CD8-positive, alpha-beta memory T cell (primary cell): ENCODE measurements around the gene CCDC88C. TPM values are rescaled to one million over a fixed set of nuclear protein-coding genes. Genes with fewer than 3 reads are reported as not detected.
A peak's percentile ranks its signal among the peaks of the same experiment; 100 is the strongest.

Experiments used
- CTCF ChIA-PET: fragments of 350-600 bp; sonication (Branson Sonifier 250); formaldehyde crosslinking; loops from one replicate; lab custom pipeline; 2021; ENCODE audit warnings: antibody characterized with exemption; lab: Charles Lee
- POLR2A ChIA-PET: fragments of 350-600 bp; sonication (Branson Sonifier 250); formaldehyde crosslinking; loops from one replicate; lab custom pipeline; 2021; ENCODE audit warnings: antibody characterized with exemption; lab: Charles Lee
- DNase-seq, 5 donors: peaks; one replicate each; pipeline versions ENCODE4 v3.0.0 to v3.0.0-alpha.2; 2020 to 2022; ENCODE audit warnings: mixed read lengths in 1 of 5
- H3K27ac ChIP-seq: one replicate; pipeline ENCODE4 v1.7.0; 2013; ENCODE audit warnings: low read depth, mild to moderate bottlenecking, low read length, moderate library complexity
- H3K27me3 ChIP-seq: 2 replicates; pipeline ENCODE4 v1.7.0; 2013; ENCODE audit warnings: low read length, mild to moderate bottlenecking; ENCODE audit not compliant: insufficient read depth, poor library complexity, severe bottlenecking
- H3K36me3 ChIP-seq: 2 replicates; pipeline ENCODE4 v1.7.0; 2013; ENCODE audit warnings: mild to moderate bottlenecking, low read length, moderate library complexity; ENCODE audit not compliant: insufficient read depth
- H3K4me1 ChIP-seq: 2 replicates; pipeline ENCODE4 v1.7.0; 2013; ENCODE audit warnings: mild to moderate bottlenecking, low read length, moderate library complexity; ENCODE audit not compliant: insufficient read depth
- H3K4me3 ChIP-seq: 2 replicates; pipeline ENCODE4 v1.7.0; 2013; ENCODE audit warnings: mild to moderate bottlenecking, low read length
- H3K9me3 ChIP-seq: 2 replicates; pipeline ENCODE4 v1.7.0; 2013; ENCODE audit warnings: mild to moderate bottlenecking, low read length
- H3K27ac Mint-ChIP-seq, 8 donors: one replicate each; pipeline ENCODE4 v1.8.0; 2020 to 2021; ENCODE audit warnings: mixed read lengths in 8 of 8, mild to moderate bottlenecking in 6 of 8, inconsistent platforms in 3 of 8, moderate library complexity in 3 of 8
- H3K27me3 Mint-ChIP-seq, 2 donors: one replicate each; pipeline ENCODE4 v1.8.0; 2020 to 2021; ENCODE audit warnings: mixed read lengths in 2 of 2, mild to moderate bottlenecking in 1 of 2, moderate library complexity in 1 of 2
- H3K36me3 Mint-ChIP-seq, 3 donors: one replicate each; pipeline ENCODE4 v1.8.0; 2020 to 2021; ENCODE audit warnings: mixed read lengths in 3 of 3, inconsistent platforms in 1 of 3, mild to moderate bottlenecking in 1 of 3
- H3K4me1 Mint-ChIP-seq, 3 donors: one replicate each; pipeline ENCODE4 v1.8.0; 2020 to 2021; ENCODE audit warnings: mixed read lengths in 3 of 3, inconsistent platforms in 1 of 3, mild to moderate bottlenecking in 1 of 3
- H3K4me3 Mint-ChIP-seq, 7 donors: one replicate each; pipeline ENCODE4 v1.8.0; 2020 to 2021; ENCODE audit warnings: mixed read lengths in 7 of 7, mild to moderate bottlenecking in 6 of 7, moderate library complexity in 4 of 7, inconsistent platforms in 2 of 7
- H3K9me3 Mint-ChIP-seq, 5 donors: one replicate each; pipeline ENCODE4 v1.8.0; 2020 to 2022; ENCODE audit warnings: mixed read lengths in 5 of 5, mild to moderate bottlenecking in 3 of 5, moderate library complexity in 2 of 5, inconsistent platforms in 1 of 5
- polyA plus RNA-seq: library from polyadenylated mRNA; unstranded; fragments of 300-500 nt; fragmentation: Illumina TruSeq; gene quantifications from one replicate; pipeline ENCODE4 v1.2.3, GENCODE V29; 2021
- total RNA-seq, 2 experiments: library from RNA; stranded (reverse); gene quantifications; one replicate each; pipeline ENCODE4 v1.2.3, GENCODE V29; 2021

The CCDC88C gene
- total and polyA plus RNA-seq, 3 experiments from 2014 or later, result 42.3 to 74.1 (median 71.7) TPM

DNA sequence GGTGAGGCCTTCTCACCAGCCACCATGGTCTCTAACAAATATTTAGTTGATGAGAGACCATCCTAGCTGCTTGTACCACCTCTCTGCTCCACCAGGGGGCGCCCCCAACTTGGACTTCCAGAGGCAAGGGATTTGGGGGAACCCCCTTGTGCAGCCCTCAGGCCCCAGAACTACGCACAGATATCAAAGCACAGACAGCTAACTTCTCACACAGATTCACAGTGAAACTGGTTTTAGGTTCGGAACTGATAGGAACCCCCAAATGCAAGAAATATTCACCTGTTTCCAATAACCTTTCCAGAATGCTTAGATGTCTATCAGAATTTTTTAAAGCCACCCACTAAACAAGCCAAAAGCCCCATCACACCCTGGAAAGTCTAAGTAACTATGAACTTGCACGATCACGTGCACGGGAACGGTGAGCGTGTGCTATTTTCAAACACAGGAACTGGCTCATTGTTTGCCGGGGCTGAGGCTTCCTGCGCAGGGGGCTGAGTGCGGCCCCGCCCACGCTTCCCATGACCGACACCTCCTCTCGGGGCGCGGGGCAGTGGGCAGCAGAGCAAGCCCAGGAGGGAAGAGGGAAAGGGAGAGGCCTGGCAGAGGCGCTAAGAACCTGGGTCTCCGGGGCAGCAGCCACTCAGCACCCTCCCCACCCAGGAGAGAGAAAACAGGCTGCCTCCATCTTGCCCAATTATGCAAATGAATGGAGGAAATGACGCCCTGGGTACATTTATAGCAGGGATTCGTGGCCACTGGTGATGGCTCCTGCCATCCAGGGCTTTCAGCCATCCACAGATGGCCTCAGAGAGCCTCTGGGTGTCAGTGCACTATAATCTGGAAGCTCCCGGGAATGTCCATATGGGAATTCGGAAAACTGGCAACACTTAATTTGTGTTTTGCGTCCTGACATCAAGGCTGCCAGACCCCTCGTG, 93.7 kb downstream of the CCDC88C start:
- peak overlapping the region; percentile 83 for H3K27ac ChIP-seq
- peaks cover 94% of the 10 kb centered on the region for H3K4me1 ChIP-seq
- H3K4me1 Mint-ChIP-seq, result peaks cover 67 to 87% (median 86%) of the 10 kb centered on the region in 3 donors
- H3K9me3 Mint-ChIP-seq, result no peaks in the 10 kb centered on the region
- ChIA-PET CTCF (interaction anchor here (0.7 to 5.3 kb wide), 35 partner anchors 8 to 151 kb away, joined by 3 to 109 read pairs (median 6); partner anchors contain the start of gene CCDC88C), POLR2A (interaction anchor here (0.6 to 4.0 kb wide), 15 partner anchors 8 to 647 kb away, joined by 3 to 21 read pairs (median 4); partner anchors contain the start of gene CCDC88C)
- H3K36me3 Mint-ChIP-seq, result peaks cover 0 to 97% (median 7%) of the 10 kb centered on the region in 3 donors
- H3K36me3 ChIP-seq, result peaks cover 63% of the 10 kb centered on the region
- DNase-seq, result peak; percentile 86 to 94 (median 91)
- H3K27me3 Mint-ChIP-seq, result peaks cover 0 to 2% of the 10 kb centered on the region in 2 donors
- H3K9me3 ChIP-seq, result no peaks in the 10 kb centered on the region
- peak overlapping the region; percentile 32 for H3K4me3 ChIP-seq
- H3K4me3 Mint-ChIP-seq, result peak overlapping the region; percentile 60 to 92 (median 82)
- no peaks in the 10 kb centered on the region for H3K27me3 ChIP-seq
- H3K27ac Mint-ChIP-seq, result peak overlapping the region; percentile 97 to 99 (median 98)

DNA sequence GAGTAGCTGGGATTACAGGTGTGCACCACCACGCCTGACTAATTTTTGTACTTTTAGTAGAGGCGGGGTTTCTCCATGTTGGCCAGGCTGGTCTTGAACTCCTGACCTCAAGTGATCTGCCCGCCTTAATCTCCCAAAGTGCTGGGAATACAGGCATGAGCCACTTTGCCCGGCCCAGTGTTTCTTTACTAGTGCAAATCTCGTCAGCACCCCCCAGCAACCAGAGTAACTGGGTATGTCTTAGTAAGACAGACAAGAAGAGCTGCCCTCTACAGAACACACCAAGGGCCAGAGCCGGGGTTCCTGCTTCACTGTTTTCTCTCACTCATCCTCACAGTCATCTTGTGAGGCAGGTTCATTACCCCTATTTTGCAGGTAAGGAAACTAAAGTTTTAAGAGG, 94.6 kb downstream of the CCDC88C start:
- DNase-seq, result peak in 1 of 5 donors; percentile 33
- Histone ChIP-seq H3K4me1 (peaks cover 95% of the 10 kb centered on the region), H3K4me3 (peak overlapping the region; percentile 11), H3K27ac (peak overlapping the region; percentile 83), H3K9me3 (no peaks in the 10 kb centered on the region), H3K36me3 (peaks cover 64% of the 10 kb centered on the region), H3K27me3 (no peaks in the 10 kb centered on the region)
- H3K27ac Mint-ChIP-seq, result peak overlapping the region; percentile 97 to 99 (median 98)
- H3K36me3 Mint-ChIP-seq, result peaks cover 3 to 95% (median 7%) of the 10 kb centered on the region in 3 donors
- CTCF ChIA-PET, result interaction anchor here (0.8 to 5.3 kb wide), 29 partner anchors 8 to 181 kb away, joined by 3 to 109 read pairs (median 6); partner anchors contain the start of gene CCDC88C
- peaks cover 0 to 6% of the 10 kb centered on the region in 2 donors for H3K27me3 Mint-ChIP-seq
- no peaks in the 10 kb centered on the region for H3K9me3 Mint-ChIP-seq
- H3K4me3 Mint-ChIP-seq, result peak overlapping the region; percentile 60 to 92 (median 82)
- H3K4me1 Mint-ChIP-seq, result peaks cover 72 to 86% (median 85%) of the 10 kb centered on the region in 3 donors
- POLR2A ChIA-PET, result interaction anchor here (0.6 to 4.0 kb wide), 13 partner anchors 27 to 648 kb away, joined by 3 to 21 read pairs (median 3); partner anchors contain the start of gene CCDC88C

DNA sequence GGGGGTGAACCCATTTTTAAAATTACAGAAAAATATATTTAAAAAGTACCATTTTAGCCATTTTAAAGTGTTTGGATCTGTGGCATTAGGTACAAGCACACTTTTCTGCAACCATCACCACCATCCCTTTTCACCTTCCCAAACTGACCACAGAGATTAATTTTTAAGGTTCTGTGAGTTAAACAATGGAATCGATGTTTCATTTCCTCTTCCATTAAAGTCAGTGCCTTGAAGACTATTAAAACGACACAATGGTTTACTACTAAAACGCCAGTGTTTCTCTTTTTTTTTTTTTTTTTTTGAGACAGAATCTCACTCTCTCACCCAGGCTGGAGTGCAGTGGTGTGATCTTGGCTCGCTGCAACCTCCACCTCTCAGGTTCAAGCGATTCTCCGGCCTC, 95.0 kb downstream of the CCDC88C start:
- no peak for DNase-seq
- Histone ChIP-seq H3K36me3 (peaks cover 61% of the 10 kb centered on the region), H3K27ac (no peak overlapping the region), H3K4me3 (no peak overlapping the region), H3K27me3 (no peaks in the 10 kb centered on the region), H3K4me1 (peaks cover 95% of the 10 kb centered on the region), H3K9me3 (no peaks in the 10 kb centered on the region)
- H3K4me1 Mint-ChIP-seq, result peaks cover 72 to 86% (median 85%) of the 10 kb centered on the region in 3 donors
- no peak overlapping the region for H3K4me3 Mint-ChIP-seq
- peak overlapping the region; percentile 97 to 99 (median 98) for H3K27ac Mint-ChIP-seq
- H3K27me3 Mint-ChIP-seq, result peaks cover 0 to 10% of the 10 kb centered on the region in 2 donors
- ChIA-PET POLR2A (interaction anchor here (1.4 to 4.0 kb wide), 2 partner anchors 50 to 96 kb away, joined by 6 to 21 read pairs; partner anchors contain the start of gene CCDC88C), CTCF (interaction anchor here (0.8 to 5.3 kb wide), 14 partner anchors 13 to 181 kb away, joined by 3 to 109 read pairs (median 12); partner anchors contain the start of gene CCDC88C)
- H3K9me3 Mint-ChIP-seq, result no peaks in the 10 kb centered on the region
- H3K36me3 Mint-ChIP-seq, result peaks cover 5 to 95% (median 8%) of the 10 kb centered on the region in 3 donors

DNA sequence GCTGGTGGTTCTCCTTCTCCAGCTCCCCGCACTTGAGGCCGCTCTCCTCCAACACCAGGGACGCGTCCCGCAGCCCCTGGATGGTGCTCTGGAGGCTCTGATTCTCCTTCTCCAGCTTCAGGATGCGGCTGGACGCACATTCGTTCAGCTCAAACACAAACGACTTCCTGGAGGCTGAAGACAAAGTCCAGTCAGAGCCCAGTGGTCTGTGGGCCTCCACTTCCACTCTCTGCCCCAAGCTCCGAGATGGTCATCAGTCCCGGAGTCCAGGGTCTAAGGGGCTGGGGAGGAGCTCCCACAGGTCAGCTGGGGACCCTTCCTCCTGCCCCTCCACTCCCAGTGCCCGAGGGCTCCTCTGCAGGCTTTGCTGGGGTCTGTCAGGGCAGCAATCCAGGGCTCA, 96.5 kb downstream of the CCDC88C start:
- Histone ChIP-seq H3K27me3 (no peaks in the 10 kb centered on the region), H3K27ac (no peak overlapping the region), H3K4me1 (peaks cover 95% of the 10 kb centered on the region), H3K4me3 (no peak overlapping the region), H3K36me3 (peaks cover 48% of the 10 kb centered on the region), H3K9me3 (no peaks in the 10 kb centered on the region)
- Mint-ChIP-seq H3K4me3 (no peak overlapping the region), H3K36me3 (peaks cover 5 to 92% (median 12%) of the 10 kb centered on the region in 3 donors), H3K4me1 (peaks cover 73 to 87% (median 85%) of the 10 kb centered on the region in 3 donors), H3K27me3 (peaks cover 0 to 8% of the 10 kb centered on the region in 2 donors), H3K27ac (peak overlapping the region in 3 of 8 donors; percentile 17 to 73 (median 22)), H3K9me3 (no peaks in the 10 kb centered on the region)
- DNase-seq, result no peak
- CTCF ChIA-PET, result interaction anchor here (1.1 to 2.7 kb wide), 3 partner anchors 25 to 97 kb away, joined by 3 to 9 read pairs (median 5); partner anchors contain the start of gene CCDC88C
- POLR2A ChIA-PET, result interaction anchor here (1.0 to 1.1 kb wide), 2 partner anchors 55 to 56 kb away, joined by 3 read pairs; no protein-coding TSS in a partner anchor

DNA sequence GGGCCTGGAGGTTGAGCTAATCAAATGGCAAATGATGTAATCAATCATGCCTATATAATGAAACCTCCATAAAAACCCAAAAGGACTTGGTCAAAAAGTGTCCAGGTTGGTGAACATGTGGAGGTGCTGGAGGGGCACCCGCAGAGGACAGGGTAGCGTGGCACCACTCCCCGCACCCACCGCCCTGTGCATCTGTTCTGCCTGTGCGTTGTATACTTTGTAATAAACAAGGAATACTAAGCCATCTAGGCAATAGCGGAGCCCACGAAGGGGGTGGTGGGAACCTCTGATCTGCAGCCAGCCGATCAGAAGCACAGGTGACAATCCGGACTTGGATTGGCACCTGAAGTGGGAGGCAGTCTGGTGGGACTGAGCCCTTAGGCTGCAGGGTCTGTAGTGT, 97.4 kb downstream of the CCDC88C start:
- Mint-ChIP-seq H3K4me3 (peak overlapping the region in 2 of 7 donors; percentile 22 to 27), H3K36me3 (peaks cover 9 to 92% (median 19%) of the 10 kb centered on the region in 3 donors), H3K27ac (peak overlapping the region; percentile 59 to 88 (median 74)), H3K4me1 (peaks cover 73 to 87% (median 85%) of the 10 kb centered on the region in 3 donors), H3K9me3 (no peaks in the 10 kb centered on the region), H3K27me3 (peaks cover 0 to 8% of the 10 kb centered on the region in 2 donors)
- Histone ChIP-seq H3K27ac (no peak overlapping the region), H3K4me3 (no peak overlapping the region), H3K4me1 (peaks cover 95% of the 10 kb centered on the region), H3K36me3 (peaks cover 50% of the 10 kb centered on the region), H3K9me3 (no peaks in the 10 kb centered on the region), H3K27me3 (no peaks in the 10 kb centered on the region)
- CTCF ChIA-PET, result interaction anchor here (0.7 to 2.7 kb wide), 5 partner anchors 16 to 99 kb away, joined by 3 to 9 read pairs (median 3); no protein-coding TSS in a partner anchor
- no peak for DNase-seq
- POLR2A ChIA-PET, result no interaction called here

DNA sequence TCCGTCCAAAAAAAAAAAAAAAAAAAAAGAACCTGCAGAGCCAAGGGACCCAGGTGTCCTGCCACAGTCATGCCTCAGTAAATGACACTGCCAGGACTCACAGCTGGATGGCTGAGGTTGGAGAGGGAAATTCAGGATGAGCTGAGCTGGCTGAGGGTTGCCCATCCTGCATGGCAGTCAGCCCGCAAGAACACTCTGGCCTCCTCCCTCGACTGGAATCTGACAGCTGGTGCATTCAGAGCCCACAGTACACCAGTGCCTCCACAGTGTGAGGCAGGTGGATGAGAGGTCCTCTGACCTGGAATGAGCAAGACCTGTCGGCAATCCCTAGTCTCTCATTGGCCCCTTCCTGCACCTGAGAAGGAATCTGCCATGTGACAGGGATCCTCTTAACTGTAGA, 98.7 kb downstream of the CCDC88C start:
- H3K9me3 Mint-ChIP-seq, result no peaks in the 10 kb centered on the region
- Histone ChIP-seq H3K9me3 (no peaks in the 10 kb centered on the region), H3K36me3 (peaks cover 56% of the 10 kb centered on the region), H3K27ac (no peak overlapping the region), H3K4me3 (no peak overlapping the region), H3K4me1 (peaks cover 92% of the 10 kb centered on the region), H3K27me3 (no peaks in the 10 kb centered on the region)
- ChIA-PET POLR2A (interaction anchor here (0.7 to 2.0 kb wide), 2 partner anchors 31 to 97 kb away, joined by 4 to 6 read pairs; no protein-coding TSS in a partner anchor), CTCF (interaction anchor here (1.0 to 2.2 kb wide), 10 partner anchors 9 to 130 kb away, joined by 3 to 8 read pairs (median 4); no protein-coding TSS in a partner anchor)
- H3K4me1 Mint-ChIP-seq, result peaks cover 66 to 86% (median 81%) of the 10 kb centered on the region in 3 donors
- peaks cover 0 to 9% of the 10 kb centered on the region in 2 donors for H3K27me3 Mint-ChIP-seq
- DNase-seq, result no peak
- peak overlapping the region in 7 of 8 donors; percentile 64 to 100 (median 87) for H3K27ac Mint-ChIP-seq
- H3K4me3 Mint-ChIP-seq, result peak overlapping the region in 2 of 7 donors; percentile 23 to 63
- H3K36me3 Mint-ChIP-seq, result peaks cover 9 to 92% (median 23%) of the 10 kb centered on the region in 3 donors
